H1 (cell line): Measurements from ENCODE around the gene ZNF618. TPM values are rescaled to one million over a fixed set of nuclear protein-coding genes. Genes with fewer than 3 reads are reported as not detected.

Experiments used
- CTCF ChIA-PET: fragments of 300-600 bp; sonication (Branson Sonifier 250); formaldehyde crosslinking; loops from one replicate; lab custom pipeline; 2021; ENCODE audit not compliant: partially characterized antibody; lab: Charles Lee
- POLR2A ChIA-PET: fragments of 300-600 bp; sonication (Branson Sonifier 250); formaldehyde crosslinking; loops from one replicate; lab custom pipeline; 2021; ENCODE audit warnings: inconsistent platforms; ENCODE audit not compliant: partially characterized antibody; lab: Charles Lee
- DNase-seq, 2 experiments: peaks; one replicate each; pipeline versions ENCODE4 v3.0.0 to v3.0.0-alpha.2; 2010 to 2022; ENCODE audit warnings: low spot score in 2 of 2, low read depth in 1 of 2, mixed read lengths in 1 of 2
- FAIRE-seq: peaks from 2 replicates; lab custom pipeline; 2011; peaks lifted over from hg19 to GRCh38; lab: Jason Lieb, UNC
- H2AFZ ChIP-seq: 2 replicates; pipeline ENCODE4 v1.8.1; 2012; ENCODE audit warnings: low read length, inconsistent platforms
- H2AK5ac ChIP-seq: 2 replicates; pipeline ENCODE4 v1.6.1; 2013; ENCODE audit warnings: low read depth, low read length
- H2BK120ac ChIP-seq: replicated peaks from 2 replicates; pipeline ENCODE3; 2013; ENCODE audit warnings: low read depth, low read length, inconsistent platforms
- H2BK12ac ChIP-seq: 2 replicates; pipeline ENCODE4 v1.6.1; 2013; ENCODE audit warnings: low read depth, low read length
- H2BK15ac ChIP-seq: 2 replicates; pipeline ENCODE4 v1.6.1; 2013; ENCODE audit warnings: low read length
- H2BK20ac ChIP-seq: 2 replicates; pipeline ENCODE4 v1.6.1; 2013; ENCODE audit warnings: low read length
- H2BK5ac ChIP-seq: 2 replicates; pipeline ENCODE4 v1.6.1; 2013; ENCODE audit warnings: low read depth, low read length
- H3K14ac ChIP-seq: 2 replicates; pipeline ENCODE4 v1.6.1; 2013; ENCODE audit warnings: inconsistent platforms; ENCODE audit not compliant: insufficient read length
- H3K18ac ChIP-seq: 2 replicates; pipeline ENCODE4 v1.6.1; 2013; ENCODE audit warnings: low read length; ENCODE audit errors: extremely low read depth
- H3K23ac ChIP-seq: 2 replicates; pipeline ENCODE4 v1.6.1; 2013; ENCODE audit warnings: inconsistent platforms; ENCODE audit not compliant: insufficient read length
- H3K23me2 ChIP-seq: 2 replicates; pipeline ENCODE4 v1.6.1; 2013; ENCODE audit warnings: low read depth, low read length
- H3K27ac ChIP-seq: 2 replicates; pipeline ENCODE4 v1.6.1; 2011; ENCODE audit warnings: low read depth, low read length, inconsistent platforms
- H3K27me3 ChIP-seq, 4 experiments: replicated peaks in 1 of 4; 1 replicate in 1 of 4; 2 replicates in 3 of 4; pipeline versions ENCODE4 v1.6.1 to v1.8.1; 2011 to 2013; ENCODE audit warnings: low read length in 3 of 4, mild to moderate bottlenecking in 3 of 4, inconsistent platforms in 2 of 4, mixed read lengths in 2 of 4, moderate library complexity in 1 of 4; ENCODE audit not compliant: control insufficient read depth in 3 of 4, insufficient read depth in 3 of 4; ENCODE audit errors: extremely low read depth in 1 of 4
- H3K36me3 ChIP-seq, 4 experiments: 2 replicates each; pipeline versions ENCODE4 v1.6.1 to v1.8.1; 2011 to 2013; ENCODE audit warnings: mild to moderate bottlenecking in 4 of 4, low read length in 3 of 4, moderate library complexity in 2 of 4, control low read depth in 1 of 4, inconsistent platforms in 1 of 4; ENCODE audit not compliant: insufficient read depth in 4 of 4, control insufficient read depth in 2 of 4
- H3K4ac ChIP-seq: replicated peaks from 2 replicates; pipeline ENCODE3; 2013; ENCODE audit warnings: low read length, low read depth, mixed read lengths, inconsistent platforms; ENCODE audit not compliant: insufficient read length
- H3K4me1 ChIP-seq, 4 experiments: replicated peaks in 1 of 4; 1 replicate in 1 of 4; 2 replicates in 3 of 4; pipeline versions ENCODE4 v1.6.1 to v1.8.1; 2011 to 2013; ENCODE audit warnings: low read length in 3 of 4, inconsistent platforms in 2 of 4, mixed read lengths in 1 of 4; ENCODE audit not compliant: insufficient read depth in 4 of 4, control insufficient read depth in 3 of 4
- H3K4me2 ChIP-seq, 2 experiments: 2 replicates each; pipeline versions ENCODE4 v1.6.1 to v1.8.1; 2011 to 2013; ENCODE audit warnings: low read depth in 2 of 2, low read length in 2 of 2, control low read depth in 1 of 2, inconsistent platforms in 1 of 2, mild to moderate bottlenecking in 1 of 2; ENCODE audit not compliant: insufficient read depth in 1 of 2
- H3K4me3 ChIP-seq, 4 experiments: fragments of 200-600, 300-600 bp in 1 of 4; sonication (generic), shearing (Covaris generic), sonication (Bioruptor Twin) in 1 of 4; 2 replicates each; pipeline versions ENCODE4 v1.5.1 to v1.8.1; 2011 to 2016; ENCODE audit warnings: low read length in 4 of 4, low read depth in 3 of 4, control low read depth in 2 of 4, inconsistent platforms in 2 of 4, mild to moderate bottlenecking in 2 of 4, mixed read lengths in 1 of 4, moderate library complexity in 1 of 4; ENCODE audit not compliant: insufficient read depth in 2 of 4; ENCODE audit errors: extremely low read depth in 1 of 4
- H3K56ac ChIP-seq: replicated peaks from 2 replicates; pipeline ENCODE3; 2013; ENCODE audit warnings: low read depth, mild to moderate bottlenecking, mixed read lengths, low read length, inconsistent platforms; ENCODE audit not compliant: insufficient read length
- H3K79me1 ChIP-seq: 2 replicates; pipeline ENCODE4 v1.6.1; 2013; ENCODE audit warnings: low read depth, low read length, control low read depth
- H3K79me2 ChIP-seq, 2 experiments: 2 replicates each; pipeline versions ENCODE4 v1.6.1 to v1.8.1; 2012 to 2013; ENCODE audit warnings: low read length in 2 of 2, mild to moderate bottlenecking in 2 of 2, inconsistent platforms in 1 of 2; ENCODE audit not compliant: insufficient read depth in 2 of 2, control insufficient read depth in 1 of 2
- H3K9ac ChIP-seq, 4 experiments: replicated peaks in 1 of 4; 1 replicate in 1 of 4; 2 replicates in 3 of 4; pipeline versions ENCODE4 v1.6.1 to v1.8.1; 2011 to 2013; ENCODE audit warnings: low read depth in 3 of 4, low read length in 3 of 4, control low read depth in 2 of 4, mild to moderate bottlenecking in 2 of 4, moderate library complexity in 2 of 4, inconsistent platforms in 1 of 4; ENCODE audit errors: extremely low read depth in 1 of 4
- H3K9me3 ChIP-seq, 2 experiments: 2 replicates each; pipeline versions ENCODE4 v1.6.1 to v1.8.1; 2012 to 2013; ENCODE audit warnings: mild to moderate bottlenecking in 2 of 2, moderate library complexity in 2 of 2, control low read depth in 1 of 2, inconsistent platforms in 1 of 2, low read depth in 1 of 2, low read length in 1 of 2, mixed read lengths in 1 of 2; ENCODE audit not compliant: insufficient read depth in 2 of 2
- H4K20me1 ChIP-seq, 2 experiments: replicated peaks in 1 of 2; 2 replicates each; pipeline versions ENCODE3 to v1.8.1; 2011 to 2013; ENCODE audit warnings: inconsistent platforms in 2 of 2, low read length in 2 of 2, mild to moderate bottlenecking in 1 of 2; ENCODE audit not compliant: insufficient read depth in 2 of 2, control insufficient read depth in 1 of 2
- H4K5ac ChIP-seq: 2 replicates; pipeline ENCODE4 v1.6.1; 2013; ENCODE audit warnings: low read length, low read depth, mixed read lengths, inconsistent platforms; ENCODE audit not compliant: insufficient read length
- H4K8ac ChIP-seq: 2 replicates; pipeline ENCODE4 v1.8.0; 2013; ENCODE audit warnings: mild to moderate bottlenecking, moderate library complexity, low read length, inconsistent platforms; ENCODE audit not compliant: insufficient read depth; ENCODE audit errors: extremely low read depth
- H4K91ac ChIP-seq: replicated peaks from 2 replicates; pipeline ENCODE3; 2013; ENCODE audit warnings: low read length, mixed read lengths, inconsistent platforms; ENCODE audit not compliant: insufficient read length
- BACH1 ChIP-seq: IDR thresholded peaks from 2 replicates; pipeline ENCODE4 v1.6.1; 2012; ENCODE audit warnings: low read length, improper control_type of control experiment
- BCL11A ChIP-seq, 2 experiments: IDR thresholded peaks; one replicate each; pipeline ENCODE4 v1.6.1; 2011; ENCODE audit warnings: low read depth in 2 of 2, low read length in 2 of 2, mild to moderate bottlenecking in 2 of 2
- CHD2 ChIP-seq: IDR thresholded peaks from 2 replicates; pipeline ENCODE4 v1.6.1; 2012; ENCODE audit warnings: low read length, improper control_type of control experiment
- EGR1 ChIP-seq: IDR thresholded peaks from 2 replicates; pipeline ENCODE4 v1.6.1; 2011; ENCODE audit warnings: low read depth, low read length, borderline replicate concordance
- GTF2F1 ChIP-seq: IDR thresholded peaks from 2 replicates; pipeline ENCODE4 v1.6.1; 2012; ENCODE audit warnings: low read depth, low read length, improper control_type of control experiment, borderline replicate concordance
- NANOG ChIP-seq: IDR thresholded peaks from 2 replicates; pipeline ENCODE4 v1.6.1; 2011; ENCODE audit warnings: low read length, low read depth, mild to moderate bottlenecking, inconsistent platforms; ENCODE audit not compliant: insufficient read depth, poor library complexity, severe bottlenecking
- RFX5 ChIP-seq: IDR thresholded peaks from 2 replicates; pipeline ENCODE4 v1.6.1; 2011; ENCODE audit warnings: low read depth, low read length, improper control_type of control experiment, borderline replicate concordance
- SIN3A ChIP-seq, 2 experiments: IDR thresholded peaks in 1 of 2; conservative IDR thresholded peaks in 1 of 2; 2 replicates each; pipeline ENCODE4 v1.6.1; 2011 to 2012; ENCODE audit warnings: low read length in 2 of 2, improper control_type of control experiment in 1 of 2, low read depth in 1 of 2, mild to moderate bottlenecking in 1 of 2
- SP1 ChIP-seq: IDR thresholded peaks from 2 replicates; pipeline ENCODE4 v1.6.1; 2011; ENCODE audit warnings: low read depth, low read length
- TAF7 ChIP-seq: optimal IDR thresholded peaks from 2 replicates; pipeline ENCODE3; 2011; ENCODE audit warnings: low read depth, mild to moderate bottlenecking, inconsistent platforms, low read length, moderate library complexity, borderline replicate concordance
- WGBS, 2 experiments: shearing (Covaris generic) in 1 of 2; methylation state at CpG; one replicate each; pipeline versions ENCODE4 v1.1.6 to v1.1.7; 2013 to 2015; ENCODE audit warnings: low lambda C conversion rate in 2 of 2, mixed read lengths in 2 of 2, inconsistent platforms in 1 of 2, low coverage in 1 of 2, missing lambda C conversion rate in 1 of 2; ENCODE audit not compliant: insufficient replicate concordance in 2 of 2, insufficient coverage in 1 of 2, insufficient read length in 1 of 2; ENCODE audit errors: extremely low coverage in 1 of 2, missing lambda C conversion rate in 1 of 2; 5-methylcytosine and 5-hydroxymethylcytosine counted together
- polyA plus RNA-seq, 7 experiments: library from polyadenylated mRNA; depleted of rRNA in 3 of 7; stranded (reverse) in 5 of 7; unstranded in 2 of 7; fragments of >200 nt in 5 of 7; fragments of 200-250 nt in 2 of 7; gene quantifications; 1 replicate in 5 of 7; 2 replicates in 1 of 7; 4 replicates in 1 of 7; pipeline versions ENCODE4 v1.2.1 to v1.2.3, GENCODE V29; 2011 to 2013; ENCODE audit warnings: missing spikeins in 2 of 7, mixed read lengths in 2 of 7
- total RNA-seq: library from RNA; stranded (reverse); fragmentation: NEBNext Ultra II Directional; extraction: Animal tissue kit (Norgen Biotek cat#: 25700); gene quantifications from 2 replicates; pipeline ENCODE4 v1.2.1, GENCODE V29; 2021
- TF ChIP-seq, protein P1 (sequence below): IDR thresholded peaks from 2 replicates; pipeline ENCODE4 v1.6.1; 2012; ENCODE audit warnings: low read length, inconsistent platforms
- TF ChIP-seq, protein P2 (sequence below): IDR thresholded peaks from 2 replicates; pipeline ENCODE4 v1.6.1; 2012; ENCODE audit warnings: inconsistent platforms

Gene ZNF618
- total and polyA plus RNA-seq, 2 of the 8 experiments (the other 6 are each of a cell fraction or from before 2014, with no cell fraction given): 9.6 to 28.5 TPM

DNA sequence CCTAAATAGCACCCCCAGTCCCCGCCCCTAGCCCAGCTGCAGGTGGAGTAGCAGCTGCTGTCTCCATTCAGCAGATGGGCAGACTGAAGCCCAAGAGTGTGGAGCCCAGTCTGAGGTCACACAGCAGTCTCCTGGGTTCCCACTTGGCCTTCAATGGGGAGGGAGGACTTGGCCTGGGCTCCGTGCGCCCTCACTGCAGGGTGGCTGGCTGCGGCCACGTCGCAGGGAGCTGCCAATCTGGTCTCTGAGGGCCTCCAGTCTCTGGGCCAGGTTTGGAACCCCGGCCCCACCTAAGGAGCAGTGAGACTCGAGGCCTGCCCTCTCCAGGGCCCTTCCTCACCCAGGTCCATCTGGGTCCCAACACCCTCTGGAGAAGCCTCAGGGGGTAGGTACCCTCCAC is 215.6 kb downstream of the ZNF618 start:
- Histone ChIP-seq H2BK20ac (no peak overlapping the region), H2BK15ac (no peak overlapping the region), H4K5ac (no peak overlapping the region), H3K23me2 (no peaks in the 10 kb centered on the region), H3K4ac (no peak overlapping the region), H3K4me2 (no peak overlapping the region), H3K4me3 (no peak overlapping the region), H3K79me2 (no peaks in the 10 kb centered on the region), H3K56ac (no peak overlapping the region), H2BK120ac (no peak overlapping the region), H4K8ac (no peak overlapping the region), H3K23ac (no peak overlapping the region), H3K27me3 (peaks cover 0 to 3% (median 0%) of the 10 kb centered on the region in 4 experiments; a peak in 1 of 7 replicates), H3K9ac (no peak overlapping the region), H4K20me1 (no peaks in the 10 kb centered on the region), H4K91ac (no peak overlapping the region), H2BK5ac (no peak overlapping the region), H3K18ac (no peak overlapping the region), H2AK5ac (no peak overlapping the region), H3K36me3 (no peaks in the 10 kb centered on the region), H3K79me1 (no peaks in the 10 kb centered on the region), H3K27ac (no peak overlapping the region), H3K14ac (no peak overlapping the region), H3K9me3 (no peaks in the 10 kb centered on the region), H3K4me1 (no peaks in the 10 kb centered on the region; a peak in 1 of 7 replicates), H2BK12ac (no peak overlapping the region), H2AFZ (no peak overlapping the region)
- 85% methylated on average over 8 of the region's 8 CpGs; no CpG with 5 or more reads in 1 of the 2 experiments for WGBS, 2 experiments
- DNase-seq: no peak
- no peak for TF ChIP-seq NANOG
- TF ChIP-seq CHD2: no peak
- TF ChIP-seq TAF7: no peak
- no peak for TF ChIP-seq GTF2F1
- TF ChIP-seq, protein P1, sequence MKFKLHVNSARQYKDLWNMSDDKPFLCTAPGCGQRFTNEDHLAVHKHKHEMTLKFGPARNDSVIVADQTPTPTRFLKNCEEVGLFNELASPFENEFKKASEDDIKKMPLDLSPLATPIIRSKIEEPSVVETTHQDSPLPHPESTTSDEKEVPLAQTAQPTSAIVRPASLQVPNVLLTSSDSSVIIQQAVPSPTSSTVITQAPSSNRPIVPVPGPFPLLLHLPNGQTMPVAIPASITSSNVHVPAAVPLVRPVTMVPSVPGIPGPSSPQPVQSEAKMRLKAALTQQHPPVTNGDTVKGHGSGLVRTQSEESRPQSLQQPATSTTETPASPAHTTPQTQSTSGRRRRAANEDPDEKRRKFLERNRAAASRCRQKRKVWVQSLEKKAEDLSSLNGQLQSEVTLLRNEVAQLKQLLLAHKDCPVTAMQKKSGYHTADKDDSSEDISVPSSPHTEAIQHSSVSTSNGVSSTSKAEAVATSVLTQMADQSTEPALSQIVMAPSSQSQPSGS: no peak
- TF ChIP-seq SP1: no peak
- TF ChIP-seq, protein P2, sequence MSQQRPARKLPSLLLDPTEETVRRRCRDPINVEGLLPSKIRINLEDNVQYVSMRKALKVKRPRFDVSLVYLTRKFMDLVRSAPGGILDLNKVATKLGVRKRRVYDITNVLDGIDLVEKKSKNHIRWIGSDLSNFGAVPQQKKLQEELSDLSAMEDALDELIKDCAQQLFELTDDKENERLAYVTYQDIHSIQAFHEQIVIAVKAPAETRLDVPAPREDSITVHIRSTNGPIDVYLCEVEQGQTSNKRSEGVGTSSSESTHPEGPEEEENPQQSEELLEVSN: no peak
- TF ChIP-seq BACH1: no peak
- no peak for TF ChIP-seq SIN3A (conservative IDR thresholded peaks at IDR 0.05 in 1 of 2, IDR thresholded peaks at IDR 0.05 in 1 of 2; ENCODE audit: low read depth in 1 of 2, low read length in 2 of 2)
- TF ChIP-seq EGR1: no peak
- no peak for TF ChIP-seq RFX5
- no peak for TF ChIP-seq BCL11A (IDR thresholded peaks at IDR 0.05; ENCODE audit: low read depth in 2 of 2, low read length in 2 of 2)
- FAIRE-seq: no peak
- CTCF ChIA-PET: interaction anchor here (0.8 to 2.0 kb wide), 5 partner anchors 8 to 199 kb away, joined by 3 to 15 read pairs (median 5); no protein-coding TSS in a partner anchor
- POLR2A ChIA-PET: no interaction called here
